GM18498 (cell line): Measurements from ENCODE around the gene PDE2A.

Source experiments
- ATAC-seq: cut with Tn5 transposase; IDR thresholded peaks from one replicate; pipeline ENCODE4 v1.9.1; 2021; ENCODE audit warnings: mild to moderate bottlenecking, moderate library complexity; ENCODE audit not compliant: unreplicated experiment

PDE2A gene

GRCh38 chr11:72704783-72705265 is 30.6 kb upstream of the PDE2A start:
- ATAC-seq = no peak

GRCh38 chr11:72704028-72704782 is 30.0 kb upstream of the PDE2A start:
- no peak for ATAC-seq

- no peak for ATAC-seq
Observed at GRCh38 chr11:72703267-72704008, 29.2 kb upstream of the PDE2A start.

DNA sequence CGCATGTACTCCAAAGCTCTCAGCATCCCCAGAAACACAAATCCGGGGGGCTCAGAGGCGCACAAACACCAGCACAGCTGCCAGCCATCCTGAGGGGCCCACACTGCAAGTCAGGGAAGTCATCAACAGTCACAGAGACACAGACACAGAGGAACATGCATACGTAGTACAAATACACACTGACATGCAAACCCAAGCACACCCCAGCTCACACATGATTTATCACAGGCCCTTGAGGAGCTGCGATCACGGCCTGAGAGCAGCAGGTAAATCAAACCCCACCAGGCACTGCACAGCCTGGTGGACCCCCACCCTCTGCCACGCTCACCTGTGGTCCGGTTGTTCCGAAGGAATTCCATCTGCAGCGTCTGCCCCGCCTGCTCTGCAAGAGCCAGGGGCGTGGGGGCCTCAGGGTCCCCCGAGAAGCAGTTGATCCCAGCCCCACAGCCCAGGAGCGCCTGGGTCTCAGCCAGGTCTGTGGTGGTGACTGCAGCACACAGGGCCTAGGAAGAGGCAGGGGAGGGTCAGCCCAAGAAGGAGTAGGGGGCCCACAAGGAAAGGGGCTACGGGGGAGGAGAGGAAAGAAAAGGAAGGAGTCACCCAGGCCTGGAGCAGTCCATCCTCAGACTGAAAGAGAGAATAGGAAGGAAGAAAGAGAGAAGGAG is 28.5 kb upstream of the PDE2A start:
- no peak for ATAC-seq

- ATAC-seq = no peak
Observed at GRCh38 chr11:72702096-72702495, 27.9 kb upstream of the PDE2A start.

DNA sequence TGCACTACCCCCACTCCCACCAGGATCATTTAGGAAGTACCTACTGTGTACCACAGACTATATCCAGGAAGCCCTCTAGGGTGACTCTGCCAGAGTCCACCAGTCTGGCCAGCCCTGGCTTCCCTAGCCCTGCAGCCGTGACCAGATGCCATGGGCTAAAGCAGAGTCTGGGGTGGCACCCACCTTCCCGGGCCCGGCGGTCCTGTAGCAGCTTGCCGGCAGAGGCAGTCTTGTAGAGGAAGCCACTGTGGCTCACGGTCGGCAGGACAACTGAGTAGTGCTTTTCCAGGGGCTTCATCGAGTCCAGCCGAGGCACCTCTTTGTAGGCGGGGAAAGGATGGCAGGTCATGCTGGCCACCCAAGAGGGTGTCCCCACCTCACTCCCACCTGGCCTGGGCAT is 27.2 kb upstream of the PDE2A start:
- no peak for ATAC-seq

- no peak for ATAC-seq
Observed at GRCh38 chr11:72700146-72700545, 25.9 kb upstream of the PDE2A start.

DNA sequence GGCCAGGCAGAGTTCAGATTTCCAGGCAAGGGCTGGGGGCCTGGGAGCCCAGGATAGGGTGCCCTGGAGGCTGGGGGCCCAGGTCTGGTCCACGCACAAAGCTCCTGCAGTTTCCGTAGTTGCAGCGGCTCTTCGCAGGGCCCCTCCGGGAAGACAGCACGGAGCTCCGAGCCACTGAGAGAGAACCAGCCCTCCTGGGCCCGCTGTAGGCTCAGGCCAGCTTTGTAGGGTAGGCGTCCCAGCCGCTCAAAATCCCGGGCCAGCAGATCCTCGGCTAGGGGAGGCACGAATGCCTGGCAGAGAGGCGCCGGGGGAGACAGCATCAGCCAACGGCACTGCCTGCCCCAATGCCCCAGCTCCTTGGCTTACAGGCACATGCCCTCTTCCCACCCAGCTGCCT is 23.6 kb upstream of the PDE2A start:
- ATAC-seq = no peak

DNA sequence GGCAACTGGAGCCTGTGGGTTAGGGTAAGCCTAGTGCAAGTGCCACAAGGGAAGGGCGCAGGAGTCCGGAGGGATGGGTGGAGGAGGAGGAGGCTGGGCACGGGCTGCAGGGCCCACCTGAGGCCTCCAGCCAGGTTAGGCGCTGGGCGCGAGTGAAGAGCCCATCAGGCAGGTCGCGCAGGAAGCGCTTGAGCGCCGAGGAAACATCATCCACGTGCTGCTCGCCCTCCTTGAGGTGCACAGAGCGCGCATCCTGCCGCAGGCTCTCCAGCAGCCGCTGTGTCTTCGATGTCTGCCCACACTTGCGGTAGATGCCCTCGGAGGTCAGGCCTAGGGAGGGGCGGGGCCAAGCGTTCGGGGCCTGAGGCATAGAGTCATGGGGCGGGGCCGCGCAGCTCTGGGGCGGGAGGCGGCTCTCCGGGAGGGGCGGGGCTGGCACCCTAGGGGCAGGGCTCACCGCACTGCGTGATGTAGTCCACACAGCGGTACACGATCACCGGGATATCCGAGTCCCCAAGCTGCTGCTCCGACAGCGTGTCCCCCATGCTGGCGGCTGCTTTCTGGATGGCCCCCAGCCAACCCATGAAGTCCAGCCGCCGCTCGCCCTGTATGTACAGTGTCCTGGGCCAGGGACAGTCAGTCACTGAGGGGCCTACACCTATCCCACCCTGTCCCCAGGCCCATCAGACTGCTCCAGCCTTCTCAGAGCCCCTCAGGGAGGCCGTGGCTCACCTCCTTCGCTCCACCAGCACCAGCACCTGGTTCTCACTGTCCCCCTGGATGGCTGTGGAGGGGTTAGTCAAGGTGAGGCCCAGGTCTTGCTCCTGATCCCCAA is 22.9 kb upstream of the PDE2A start:
- ATAC-seq = no peak

DNA sequence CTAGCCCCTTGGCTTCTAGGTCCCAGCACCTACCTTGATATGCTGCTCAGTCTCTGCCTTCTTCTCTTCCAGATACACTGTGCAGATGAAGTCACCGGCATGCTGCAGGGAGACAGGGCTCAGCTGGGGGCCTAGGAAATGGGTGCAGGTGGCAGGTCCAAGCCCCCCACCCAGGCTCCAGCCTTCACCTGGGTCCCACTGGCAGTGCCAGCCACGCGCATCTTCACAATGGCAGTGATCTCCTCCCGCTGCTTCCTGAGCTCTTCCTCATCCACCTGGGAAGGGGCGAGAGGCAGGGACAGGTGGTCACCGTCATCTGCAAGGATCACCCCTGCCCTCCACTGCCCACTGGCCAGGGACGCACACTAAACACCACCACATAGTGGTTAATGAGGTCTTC is 21.1 kb upstream of the PDE2A start:
- ATAC-seq = no peak

- ATAC-seq = no peak
Observed at GRCh38 chr11:72693271-72693968, 19.2 kb upstream of the PDE2A start.

- no peak for ATAC-seq
Observed at GRCh38 chr11:72692498-72693237, 18.4 kb upstream of the PDE2A start.

DNA sequence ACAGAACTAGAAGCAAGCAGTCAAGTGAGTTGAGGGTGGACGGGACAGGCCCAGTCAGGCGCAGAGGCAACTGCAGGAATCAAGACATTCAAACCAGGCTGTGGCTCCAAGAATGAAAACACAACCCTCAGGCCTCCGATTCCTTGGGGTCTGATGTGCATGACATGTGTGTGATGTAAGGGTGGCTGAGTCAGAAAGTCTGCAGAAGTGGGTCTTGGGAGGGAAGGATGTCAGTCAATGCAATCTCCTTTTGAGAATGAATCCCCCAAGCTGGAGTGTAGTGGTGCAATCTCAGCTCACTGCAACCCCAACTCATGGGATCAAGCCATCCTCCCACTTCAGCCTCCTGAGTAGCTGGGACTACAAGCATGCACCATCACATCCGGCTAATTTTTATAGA is 15.9 kb upstream of the PDE2A start:
- no peak for ATAC-seq

DNA sequence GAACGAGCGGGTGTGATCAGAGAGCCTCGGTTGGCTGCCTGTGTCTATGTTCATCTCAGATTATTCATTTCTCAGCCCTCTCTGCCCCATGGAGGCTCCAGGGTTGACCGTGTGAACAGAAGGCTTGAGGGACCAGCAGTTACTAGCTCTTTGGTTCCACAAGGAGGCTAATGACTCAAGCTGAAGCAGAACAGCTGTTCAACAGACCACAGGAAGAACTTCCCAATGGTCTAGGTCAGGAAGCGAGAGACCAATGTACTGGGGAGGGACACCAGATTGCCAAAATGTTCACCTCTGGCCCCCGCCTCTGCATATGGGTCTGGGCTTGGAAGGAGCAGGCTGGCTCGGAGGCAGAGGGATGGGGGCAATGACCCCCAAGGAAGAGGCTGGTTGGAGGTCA is 14.7 kb upstream of the PDE2A start:
- no peak for ATAC-seq

GRCh38 chr11:72688486-72688885 is 14.3 kb upstream of the PDE2A start:
- no peak for ATAC-seq

DNA sequence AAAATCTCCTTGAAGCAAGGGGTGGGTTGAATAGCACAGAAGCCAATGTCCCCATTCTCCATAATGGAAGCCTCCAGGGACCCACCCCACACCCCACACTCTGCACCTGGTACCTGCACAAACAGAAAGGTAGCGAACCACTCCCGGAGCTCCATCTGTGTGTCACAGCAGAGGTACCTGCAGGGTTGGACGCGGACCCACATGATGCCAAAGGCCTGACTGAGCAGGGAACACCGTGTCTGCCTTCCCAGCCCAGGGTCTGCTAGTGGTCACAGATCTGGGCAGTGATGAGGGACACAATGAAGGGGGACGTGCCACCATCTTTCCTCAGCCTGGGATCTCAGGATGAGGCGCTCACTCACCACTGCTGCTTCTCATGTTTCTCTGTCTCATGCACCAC is 13.1 kb upstream of the PDE2A start:
- no peak for ATAC-seq

DNA sequence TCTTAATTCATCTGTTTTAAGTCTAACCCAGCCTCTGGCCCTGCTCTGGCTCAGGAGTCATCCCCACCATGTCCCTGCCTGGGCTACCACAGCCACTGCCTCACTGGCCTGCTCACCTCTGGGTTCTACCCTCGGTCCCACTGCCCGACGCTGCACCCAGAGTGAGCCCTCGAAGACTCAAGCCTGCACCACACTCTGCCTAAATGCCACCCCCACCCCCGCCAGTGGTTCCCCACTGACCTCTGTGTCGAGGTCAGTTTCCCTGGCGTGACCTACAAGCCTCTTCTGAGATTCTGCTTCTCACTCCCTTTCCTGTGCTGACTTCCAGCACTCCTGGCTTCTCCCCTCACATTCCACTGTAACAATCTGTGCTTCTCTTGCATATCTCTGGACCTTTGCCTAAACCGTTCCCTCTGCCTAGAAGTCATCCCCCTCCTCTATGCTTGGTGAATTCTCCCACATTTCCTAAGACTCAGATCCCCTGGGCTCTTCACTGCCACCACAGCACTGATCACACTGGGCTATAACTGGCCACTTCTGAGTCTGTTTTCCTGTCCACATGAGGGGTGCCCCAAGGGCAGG is 12.5 kb upstream of the PDE2A start:
- no peak for ATAC-seq

GRCh38 chr11:72685560-72686480 is 11.6 kb upstream of the PDE2A start:
- no peak for ATAC-seq
